Measurements from ENCODE around the gene LTB4R2.

The LTB4R2 gene

GRCh38 chr14:24314377-24315193 lies 4.6 kb downstream of the LTB4R2 start:
- Histone ChIP-seq H3F3A (ENCODE audit: insufficient read depth, low read length) (no peaks in the 10 kb centered on the region), H3K9me2 (ENCODE audit: low read depth, low read length) (no peaks in the 10 kb centered on the region), H4K20me1 (ENCODE audit: insufficient read depth, low read length) (no peaks in the 10 kb centered on the region), H2AFZ (ENCODE audit: low read length) (no peak overlapping the region), H3K79me2 (ENCODE audit: insufficient read depth, low read length) (no peaks in the 10 kb centered on the region), H3K9me3 (ENCODE audit: low read length) (no peaks in the 10 kb centered on the region), H3K4me1 (ENCODE audit: insufficient read depth, low read length, severe bottlenecking) (peaks cover 32% of the 10 kb centered on the region), H3K27me3 (ENCODE audit: insufficient read depth, low read length) (no peaks in the 10 kb centered on the region; the same call in 1 of the 2 replicates), H3K4me2 (ENCODE audit: low read length) (no peak overlapping the region), H3K4me3 (ENCODE audit: low read depth, low read length, poor library complexity, severe bottlenecking) (no peak overlapping the region), H3K36me3 (ENCODE audit: insufficient read depth, low read length) (no peaks in the 10 kb centered on the region), H3K27ac (ENCODE audit: low read depth, low read length, poor library complexity, severe bottlenecking) (no peak overlapping the region), H3K9ac (ENCODE audit: low read length) (no peak overlapping the region)
- TF ChIP-seq CTCF (IDR thresholded peaks at IDR 0.05; ENCODE audit: low read length) (no peak), EZH2 (IDR thresholded peaks at IDR 0.05; ENCODE audit: borderline replicate concordance, low read length) (no peak)

GRCh38 chr14:24315243-24315806 lies 5.4 kb downstream of the LTB4R2 start:
- no peaks in the 10 kb centered on the region for H3K9me3 ChIP-seq (ENCODE audit: low read length)
- H3K36me3 ChIP-seq (ENCODE audit: insufficient read depth, low read length), result no peaks in the 10 kb centered on the region
- no peak overlapping the region for H2AFZ ChIP-seq (ENCODE audit: low read length)
- H3K27ac ChIP-seq (ENCODE audit: low read depth, low read length, poor library complexity, severe bottlenecking), result no peak overlapping the region
- no peak overlapping the region for H3K4me3 ChIP-seq (ENCODE audit: low read depth, low read length, poor library complexity, severe bottlenecking)
- H3F3A ChIP-seq (ENCODE audit: insufficient read depth, low read length), result no peaks in the 10 kb centered on the region
- H3K9me2 ChIP-seq (ENCODE audit: low read depth, low read length), result no peaks in the 10 kb centered on the region
- no peak for TF ChIP-seq CTCF (IDR thresholded peaks at IDR 0.05; ENCODE audit: low read length)
- no peak for TF ChIP-seq EZH2 (IDR thresholded peaks at IDR 0.05; ENCODE audit: borderline replicate concordance, low read length)
- no peaks in the 10 kb centered on the region for H4K20me1 ChIP-seq (ENCODE audit: insufficient read depth, low read length)
- no peaks in the 10 kb centered on the region; the same call in 1 of the 2 replicates for H3K27me3 ChIP-seq (ENCODE audit: insufficient read depth, low read length)
- H3K9ac ChIP-seq (ENCODE audit: low read length), result no peak overlapping the region
- peaks cover 25% of the 10 kb centered on the region for H3K4me1 ChIP-seq (ENCODE audit: insufficient read depth, low read length, severe bottlenecking)
- H3K4me2 ChIP-seq (ENCODE audit: low read length), result no peak overlapping the region
- no peaks in the 10 kb centered on the region for H3K79me2 ChIP-seq (ENCODE audit: insufficient read depth, low read length)

- Histone ChIP-seq H3K9me2 (ENCODE audit: low read depth, low read length) (no peaks in the 10 kb centered on the region), H3K9me3 (ENCODE audit: low read length) (no peaks in the 10 kb centered on the region), H3K9ac (ENCODE audit: low read length) (no peak overlapping the region), H3K4me2 (ENCODE audit: low read length) (no peak overlapping the region), H3K36me3 (ENCODE audit: insufficient read depth, low read length) (no peaks in the 10 kb centered on the region), H3F3A (ENCODE audit: insufficient read depth, low read length) (no peaks in the 10 kb centered on the region), H3K79me2 (ENCODE audit: insufficient read depth, low read length) (no peaks in the 10 kb centered on the region), H3K27me3 (ENCODE audit: insufficient read depth, low read length) (no peaks in the 10 kb centered on the region; the same call in 1 of the 2 replicates), H3K27ac (ENCODE audit: low read depth, low read length, poor library complexity, severe bottlenecking) (no peak overlapping the region), H3K4me3 (ENCODE audit: low read depth, low read length, poor library complexity, severe bottlenecking) (no peak overlapping the region), H4K20me1 (ENCODE audit: insufficient read depth, low read length) (no peaks in the 10 kb centered on the region), H3K4me1 (ENCODE audit: insufficient read depth, low read length, severe bottlenecking) (peaks cover 18% of the 10 kb centered on the region), H2AFZ (ENCODE audit: low read length) (no peak overlapping the region)
- TF ChIP-seq CTCF (IDR thresholded peaks at IDR 0.05; ENCODE audit: low read length), result no peak
- no peak for TF ChIP-seq EZH2 (IDR thresholded peaks at IDR 0.05; ENCODE audit: borderline replicate concordance, low read length)
Observed at GRCh38 chr14:24315807-24316596, 6.1 kb downstream of the LTB4R2 start.

Measured in OCI-LY1 (cell line).